ENCODE measurements around the gene FUT7. TPM values are rescaled to one million over a fixed set of nuclear protein-coding genes. Genes with fewer than 3 reads are reported as not detected.

The FUT7 gene
- total and polyA plus RNA-seq, 9 of the 15 experiments (the other 6 are each of a cell fraction or from before 2014, with no cell fraction given): not detected

- no peak for FAIRE-seq
- H3K4me2 ChIP-seq (ENCODE audit: insufficient read depth, low read length): no peak overlapping the region
- no peak for DNase-seq (ENCODE audit: extremely low read depth in 1 of 4, low spot score in 3 of 4)
These were observed 12.8 kb upstream of the FUT7 start for GRCh38 chr9:137044502-137045177.

GRCh38 chr9:137044037-137044436 is 12.1 kb upstream of the FUT7 start:
- intact Hi-C loops (cut with micrococcal nuclease): no loop called here

More at GRCh38 chr9:137044502-137045177, 12.8 kb upstream of the FUT7 start:
- no peak overlapping the region for H3K4me3 ChIP-seq
- peaks cover 1 to 78% of the 10 kb centered on the region in 2 experiments; a peak in 4 of 5 replicates for H3K4me1 ChIP-seq (replicated peaks in 1 of 2; ENCODE audit: control insufficient read depth in 2 of 2, insufficient read depth in 2 of 2, low read length in 2 of 2)
- WGBS (ENCODE audit: insufficient coverage, low coverage, missing lambda C conversion rate): 7% methylated on average over 14 of the region's 18 CpGs
- peaks cover 2% of the 10 kb centered on the region for H3K9me1 ChIP-seq (ENCODE audit: control insufficient read depth, insufficient read depth, low read length)
- ChIA-PET POLR2A (interaction anchor here (0.7 to 1.0 kb wide), 2 partner anchors 9 to 132 kb away, joined by 3 to 4 read pairs; no protein-coding TSS in a partner anchor), CTCF (ENCODE audit: low intra/inter-chr PET ratio) (interaction anchor here (0.8 to 1.5 kb wide), 2 partner anchors 15 to 182 kb away, joined by 3 read pairs; partner anchors contain the start of gene RNF224)
- no peaks in the 10 kb centered on the region for H3K9me3 ChIP-seq (replicated peaks; ENCODE audit: control insufficient read depth, insufficient read depth, low read depth, low read length)
- H3K27ac ChIP-seq (ENCODE audit: extremely low read depth, low read depth, low read length): no peak overlapping the region
- intact Hi-C loops (cut with micrococcal nuclease): no loop called here
- peaks cover 34% of the 10 kb centered on the region for H4K20me1 ChIP-seq (replicated peaks; ENCODE audit: control insufficient read depth, insufficient read depth, low read length)
- no peaks in the 10 kb centered on the region for H3K79me2 ChIP-seq (ENCODE audit: control insufficient read depth, insufficient read depth, low read length)
- H2AFZ ChIP-seq (ENCODE audit: low read depth, low read length): no peak overlapping the region
- in situ Hi-C loops (cut with MboI): no loop called here
- H3K36me3 ChIP-seq (ENCODE audit: control insufficient read depth, insufficient read depth, low read length): no peaks in the 10 kb centered on the region
- TF ChIP-seq SAP30 (IDR thresholded peaks at IDR 0.05; ENCODE audit: borderline replicate concordance, insufficient read depth, low read depth, low read length, poor library complexity, severe bottlenecking): peak; percentile 3
- TF ChIP-seq YY1 (IDR thresholded peaks at IDR 0.05; ENCODE audit: borderline replicate concordance in 1 of 3, control insufficient read depth in 1 of 3, extremely low read depth in 1 of 3, insufficient read depth in 3 of 3, insufficient read length in 1 of 3, insufficient replicate concordance in 2 of 3, low read depth in 1 of 3, low read length in 2 of 3): no peak
- peaks cover 7 to 51% of the 10 kb centered on the region in 2 experiments; a peak in 4 of 5 replicates for H3K27me3 ChIP-seq (ENCODE audit: control insufficient read depth in 2 of 2, insufficient read depth in 2 of 2, low read length in 2 of 2)
- H3K9ac ChIP-seq (ENCODE audit: insufficient read depth in 1 of 2, low read depth in 2 of 2, low read length in 2 of 2): peak overlapping the region in 1 of 2 experiments; percentile 17; a peak in 1 of 4 replicates
- BruUV-seq (replicated peaks): no TSS peak
- no peak for ATAC-seq

More at GRCh38 chr9:137044037-137044436, 12.1 kb upstream of the FUT7 start:
- H4K20me1 ChIP-seq (replicated peaks; ENCODE audit: control insufficient read depth, insufficient read depth, low read length): peaks cover 28% of the 10 kb centered on the region; the same call in 1 of the 2 replicates
- no peaks in the 10 kb centered on the region for H3K9me3 ChIP-seq (replicated peaks; ENCODE audit: control insufficient read depth, insufficient read depth, low read depth, low read length)
- no peak overlapping the region; a peak in 1 of 4 replicates for H3K9ac ChIP-seq (ENCODE audit: insufficient read depth in 1 of 2, low read depth in 2 of 2, low read length in 2 of 2)
- H3K27ac ChIP-seq (ENCODE audit: extremely low read depth, low read depth, low read length): no peak overlapping the region
- WGBS (ENCODE audit: insufficient coverage, low coverage, missing lambda C conversion rate): 38% methylated on average over 10 of the region's 12 CpGs
- BruUV-seq (replicated peaks): no TSS peak
- FAIRE-seq: no peak
- POLR2A ChIA-PET: interaction anchor here (0.6 to 0.7 kb wide), 2 partner anchors 99 to 132 kb away, joined by 3 read pairs; no protein-coding TSS in a partner anchor
- CTCF ChIA-PET (ENCODE audit: low intra/inter-chr PET ratio): interaction anchor here (0.8 kb wide), 1 partner anchor 15 kb away, joined by 3 read pairs; no protein-coding TSS in a partner anchor
- H3K4me3 ChIP-seq: no peak overlapping the region
- no peaks in the 10 kb centered on the region for H3K36me3 ChIP-seq (ENCODE audit: control insufficient read depth, insufficient read depth, low read length)
- H3K4me2 ChIP-seq (ENCODE audit: insufficient read depth, low read length): no peak overlapping the region
- no peaks in the 10 kb centered on the region for H3K79me2 ChIP-seq (ENCODE audit: control insufficient read depth, insufficient read depth, low read length)
- ATAC-seq: no peak
- peaks cover 0 to 75% of the 10 kb centered on the region in 2 experiments; a peak in 4 of 5 replicates for H3K4me1 ChIP-seq (replicated peaks in 1 of 2; ENCODE audit: control insufficient read depth in 2 of 2, insufficient read depth in 2 of 2, low read length in 2 of 2)
- in situ Hi-C loops (cut with MboI): no loop called here
- no peak for DNase-seq (ENCODE audit: extremely low read depth in 1 of 4, low spot score in 3 of 4)
- TF ChIP-seq ZNF311 (CRISPR knock-in tag; IDR thresholded peaks at IDR 0.05): no peak
- TF ChIP-seq NR2C1 (IDR thresholded peaks at IDR 0.05): no peak
- no peak for TF ChIP-seq NR2C1 (tag; IDR thresholded peaks at IDR 0.05)
- H3K9me1 ChIP-seq (ENCODE audit: control insufficient read depth, insufficient read depth, low read length): no peaks in the 10 kb centered on the region
- H2AFZ ChIP-seq (ENCODE audit: low read depth, low read length): no peak overlapping the region
- H3K27me3 ChIP-seq (ENCODE audit: control insufficient read depth in 2 of 2, insufficient read depth in 2 of 2, low read length in 2 of 2): peaks cover 7 to 57% of the 10 kb centered on the region in 2 experiments; a peak in 4 of 5 replicates
